ENCODE measurements around the gene GTF2H2C.
"Not testable (repeated sequence)": the region's sequence is repeated elsewhere in the genome, so short reads cannot be mapped to it uniquely, and the experiment has no call there.

The GTF2H2C gene

DNA sequence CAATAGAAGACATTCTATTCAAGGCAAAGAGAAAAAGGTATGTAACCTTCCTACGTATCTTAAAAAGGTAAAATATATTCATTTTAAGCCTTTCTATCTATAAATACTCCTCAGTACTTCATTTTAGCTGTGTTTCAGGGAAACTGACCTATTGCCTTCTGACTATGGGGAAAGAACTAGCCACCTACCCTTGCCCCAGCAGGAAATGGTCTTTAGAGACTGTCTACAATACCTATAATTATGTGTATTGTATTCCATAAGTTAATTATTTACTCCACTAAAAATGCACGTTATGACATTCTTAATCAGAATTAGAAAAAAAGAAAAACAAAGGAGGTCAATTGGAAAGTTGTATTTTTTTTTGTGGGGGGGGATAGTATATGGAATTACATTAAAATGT is 6.2 kb downstream of the GTF2H2C start:
- not testable (repeated sequence) for DNase-seq (ENCODE audit: low spot score)

GRCh38 chr5:69568072-69568471 is 8.1 kb downstream of the GTF2H2C start:
- not testable (repeated sequence) for DNase-seq (ENCODE audit: low spot score)

GRCh38 chr5:69583356-69583755 is 23.4 kb downstream of the GTF2H2C start:
- DNase-seq (ENCODE audit: low spot score): not testable (repeated sequence)

DNA sequence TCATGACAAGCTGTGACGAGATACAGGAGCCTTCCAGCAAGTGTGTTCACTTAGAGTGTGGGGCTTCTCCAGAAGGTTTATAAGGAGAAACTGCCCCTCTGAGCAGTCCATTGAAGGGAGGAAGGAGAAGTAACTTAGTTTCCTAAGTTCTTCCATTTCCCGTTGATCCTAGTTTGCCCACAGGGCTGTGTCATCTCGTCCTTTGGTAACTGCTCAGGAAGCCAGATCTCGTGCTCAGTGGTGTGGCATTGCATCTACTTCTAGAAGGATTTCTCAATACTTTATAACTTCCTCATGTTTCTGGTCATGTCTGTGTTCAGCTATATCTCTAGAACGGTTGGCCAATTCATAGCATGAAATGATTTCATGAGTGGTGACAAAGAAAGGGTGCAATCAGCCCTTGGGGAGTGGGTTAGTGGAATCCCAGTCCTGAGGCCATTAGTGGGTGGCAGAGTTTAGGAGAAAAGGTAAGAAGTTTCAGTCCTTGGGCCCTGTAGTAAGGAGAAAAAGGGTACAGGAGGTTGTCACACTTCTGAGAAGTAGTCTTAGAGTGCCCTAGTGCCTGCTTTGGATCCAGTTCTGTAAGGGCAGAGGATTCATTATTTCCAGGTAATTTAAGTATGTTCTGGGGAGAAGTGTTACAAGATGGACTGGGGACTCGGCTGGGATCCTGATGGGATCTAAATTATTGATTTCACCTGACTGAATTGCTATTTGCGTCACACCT is 36.3 kb downstream of the GTF2H2C start:
- DNase-seq (ENCODE audit: low spot score): not testable (repeated sequence)

DNA sequence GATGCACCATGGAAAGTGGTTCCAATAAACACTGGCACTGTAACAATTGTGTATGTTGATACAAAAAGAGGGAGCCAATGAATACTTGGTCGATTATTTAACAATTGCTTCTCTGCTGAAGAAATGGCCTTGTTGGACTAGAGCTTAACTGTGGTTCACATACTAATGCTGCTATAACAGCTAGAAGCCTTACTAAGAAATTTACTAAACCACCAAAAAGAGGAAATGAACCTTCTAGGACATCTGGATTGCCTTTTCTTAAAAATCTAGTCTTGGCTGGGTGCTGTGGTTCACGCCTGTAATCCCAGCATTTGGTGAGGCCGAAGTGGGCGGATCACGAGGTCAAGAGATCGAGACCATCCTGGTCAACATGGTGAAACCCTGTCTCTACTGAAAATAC is 42.0 kb downstream of the GTF2H2C start:
- not testable (repeated sequence) for DNase-seq (ENCODE audit: low spot score)

GRCh38 chr5:69606839-69607238 is 46.8 kb downstream of the GTF2H2C start:
- DNase-seq (ENCODE audit: low spot score): not testable (repeated sequence)

DNA sequence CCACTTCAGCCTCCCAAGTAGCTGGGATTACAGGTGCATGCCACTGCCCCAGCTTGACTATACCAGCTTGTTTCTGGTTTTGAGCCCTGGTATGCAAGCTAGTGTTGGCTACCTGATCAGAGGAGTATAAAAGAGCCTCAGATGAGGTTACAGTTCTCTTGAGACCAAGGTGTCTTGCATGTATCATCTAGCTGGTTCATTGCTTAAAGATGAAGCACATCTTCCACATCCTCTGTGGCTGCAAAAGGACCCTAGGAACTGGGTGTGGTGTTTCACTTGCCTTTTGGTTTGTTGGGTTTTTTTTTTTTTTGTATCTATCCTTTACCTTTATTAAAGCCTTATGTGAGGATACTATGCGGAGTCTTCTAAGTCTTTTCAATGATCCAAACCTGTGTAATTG is 47.8 kb downstream of the GTF2H2C start:
- DNase-seq (ENCODE audit: low spot score): not testable (repeated sequence)

GRCh38 chr5:69608861-69609496 is 49.0 kb downstream of the GTF2H2C start:
- not testable (repeated sequence) for DNase-seq (ENCODE audit: low spot score)

GRCh38 chr5:69614843-69615242 is 54.9 kb downstream of the GTF2H2C start:
- not testable (repeated sequence) for DNase-seq (ENCODE audit: low spot score)

DNA sequence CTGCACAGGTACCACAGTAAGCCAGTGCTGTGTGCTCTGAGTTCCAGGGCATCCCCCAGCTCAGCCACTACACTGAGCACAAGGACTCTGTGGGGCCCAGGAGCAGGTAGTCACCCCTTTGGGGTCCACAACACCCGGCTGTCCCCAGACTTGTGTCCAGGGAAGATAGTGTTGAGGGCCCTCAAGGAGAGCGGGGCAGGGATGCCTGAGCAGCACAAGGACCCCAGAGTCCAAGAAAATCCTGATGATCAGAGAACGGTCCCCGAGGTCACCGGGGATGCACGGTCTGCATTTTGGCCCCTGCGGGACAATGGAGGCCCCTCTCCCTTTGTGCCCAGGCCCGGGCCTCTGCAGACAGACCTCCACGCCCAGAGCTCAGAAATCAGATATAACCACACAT is 71.9 kb downstream of the GTF2H2C start:
- DNase-seq (ENCODE audit: low spot score): not testable (repeated sequence)
